Adrenal gland (tissue), 12 donors: Measurements from ENCODE around the gene UXS1. TPM values are rescaled to one million over a fixed set of nuclear protein-coding genes. Genes with fewer than 3 reads are reported as not detected.
"Not testable (repeated sequence)": the region's sequence is repeated elsewhere in the genome, so short reads cannot be mapped to it uniquely, and the experiment has no call there.

Experiments
- DNase-seq, 7 donors: peaks; one replicate each; pipeline ENCODE4 v3.0.0-alpha.2; 2019 to 2020
- H3K27ac ChIP-seq, 5 donors: fragments of 200-600 bp; sonication (generic) in 4 of 5; 1 replicate in 3 of 5; 2 replicates in 2 of 5; pipeline versions ENCODE4 v1.5.1 to v1.8.0; 2016 to 2020; ENCODE audit warnings: mild to moderate bottlenecking in 1 of 5
- H3K27me3 ChIP-seq: fragments of 200-600 bp; 2 replicates; pipeline ENCODE4 v1.8.0; 2021
- H3K36me3 ChIP-seq, 2 donors: fragments of 200-600 bp; replicated peaks in 1 of 2; 1 replicate in 1 of 2; 2 replicates in 1 of 2; pipeline versions ENCODE4 v1.5.1 to v1.8.0; 2018 to 2022
- H3K4me1 ChIP-seq, 2 donors: fragments of 200-600 bp; replicated peaks in 1 of 2; 1 replicate in 1 of 2; 2 replicates in 1 of 2; pipeline versions ENCODE4 v1.5.1 to v1.8.0; 2018 to 2021
- H3K4me3 ChIP-seq, 4 donors: fragments of 200-600 bp; sonication (generic) in 3 of 4; one replicate each; pipeline ENCODE4 v1.5.1; 2016 to 2018
- H3K9me3 ChIP-seq, 3 donors: fragments of 200-600 bp; sonication (generic) in 1 of 3; replicated peaks in 1 of 3; 1 replicate in 2 of 3; 2 replicates in 1 of 3; pipeline versions ENCODE4 v1.5.1 to v1.8.0; 2016 to 2021
- POLR2A ChIP-seq, 2 donors: fragments of 450-650 bp; IDR thresholded peaks; one replicate each; pipeline ENCODE4 v1.6.1; 2017; ENCODE audit warnings: antibody characterized with exemption in 2 of 2, mild to moderate bottlenecking in 2 of 2, moderate library complexity in 1 of 2
- WGBS, 4 donors: extraction: QIAGEN DNeasy Blood & Tissue Kit in 2 of 4; methylation state at CpG; one replicate each; pipeline versions ENCODE4 v1.1.5 to v1.1.7; 2013 to 2017; 5-methylcytosine and 5-hydroxymethylcytosine counted together
- intact Hi-C, 2 donors: fragments of 100-400 bp; cut with DNase I; formaldehyde crosslinking; loops; one replicate each; pipeline versions ENCODE4 v1.14.1 to v1.15.0; 2022 to 2023
- polyA plus RNA-seq, 3 donors: library from polyadenylated mRNA; stranded (reverse); fragments of 200-250 nt in 2 of 3; fragments of 350-450 nt in 1 of 3; fragmentation: Illumina TruSeq in 1 of 3; extraction: RNeasy Lipid Tissue Mini Kit (QIAGEN cat#74804) in 1 of 3; gene quantifications; one replicate each; pipeline ENCODE4 v1.2.3, GENCODE V29; 2013 to 2014
- total RNA-seq, 9 donors: library from RNA; depleted of rRNA in 4 of 9; stranded (reverse); fragments of >200 nt in 4 of 9; fragments of 120-200 nt in 1 of 9; fragmentation: NEBNext Ultra II Directional in 1 of 9; extraction: Animal tissue kit (Norgen Biotek cat#: 25700) in 1 of 9; gene quantifications; one replicate each; pipeline versions ENCODE4 v1.1.0 to v1.2.4, GENCODE V29; 2013 to 2023
- TF ChIP-seq, protein P1 (sequence below), 6 experiments: fragments of 450-650 bp in 4 of 6; fragments of 200-600 bp in 2 of 6; sonication (generic) in 1 of 6; IDR thresholded peaks; 1 replicate in 5 of 6; 2 replicates in 1 of 6; pipeline versions ENCODE4 v1.5.1 to v1.8.0; 2016 to 2021; ENCODE audit warnings: antibody characterized with exemption in 6 of 6, mild to moderate bottlenecking in 2 of 6, moderate library complexity in 1 of 6
- donor health status: healthy with polysubstance abuse.
- donor health status: Bipolar disorder and iron deficiency.
- donor health status: DM: yes; HTN: yes; CAD: no.
- donor health status: DM: no; HTN: no; CAD: no.
- donor health status: DM: no; HTN: no; CAD: no.
- donor health status: DM: yes; HTN: yes; CAD: no.

The UXS1 gene
- total and polyA plus RNA-seq, 12 donors = 5.7 to 145 (median 22.3) TPM

DNA sequence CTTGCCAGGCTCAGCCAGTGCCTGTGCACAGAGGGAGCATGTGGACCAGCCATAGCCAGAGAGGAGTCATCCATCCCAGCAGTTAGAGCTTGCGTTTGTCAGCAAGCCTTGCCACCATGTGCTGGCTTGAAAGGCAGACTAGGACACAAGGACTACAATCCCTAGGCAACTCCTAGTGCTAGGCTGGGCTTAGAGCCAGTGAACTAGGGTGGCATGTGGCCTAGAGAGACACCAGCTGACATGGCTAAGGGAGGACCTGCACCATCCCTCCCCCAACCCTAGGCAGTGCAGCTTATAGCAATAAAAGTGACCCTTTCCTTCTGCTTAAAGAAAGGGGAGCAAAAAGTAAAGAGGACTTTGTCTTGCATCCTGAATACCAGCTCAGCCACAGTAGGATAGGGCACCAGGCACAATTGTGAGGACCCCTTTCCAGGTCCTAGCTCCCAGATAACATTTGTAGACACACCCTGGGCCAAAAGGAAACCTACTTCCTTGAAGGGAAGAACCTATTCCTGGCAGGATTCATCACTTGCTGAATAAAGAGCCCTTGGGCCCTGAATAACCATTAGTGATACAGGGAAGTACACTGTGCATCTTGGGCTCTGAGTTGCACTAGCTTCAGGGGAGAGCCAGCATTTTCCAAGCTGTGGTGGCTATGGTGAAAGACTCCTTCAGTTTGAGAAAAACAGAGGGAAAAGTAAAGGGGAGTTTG, 38.7 kb upstream of the UXS1 start:
- H3K4me3 ChIP-seq = no peak overlapping the region
- 64 to 82% (median 79%) methylated on average over 1 of the region's 1 CpG; no CpG with 5 or more reads in 1 of the 4 donors for WGBS, 4 donors

GRCh38 chr2:106223347-106223746, 29.2 kb upstream of the UXS1 start:
- no peaks in the 10 kb centered on the region for H3K9me3 ChIP-seq
- no peak for TF ChIP-seq POLR2A (IDR thresholded peaks at IDR 0.05)
- TF ChIP-seq, protein P1, sequence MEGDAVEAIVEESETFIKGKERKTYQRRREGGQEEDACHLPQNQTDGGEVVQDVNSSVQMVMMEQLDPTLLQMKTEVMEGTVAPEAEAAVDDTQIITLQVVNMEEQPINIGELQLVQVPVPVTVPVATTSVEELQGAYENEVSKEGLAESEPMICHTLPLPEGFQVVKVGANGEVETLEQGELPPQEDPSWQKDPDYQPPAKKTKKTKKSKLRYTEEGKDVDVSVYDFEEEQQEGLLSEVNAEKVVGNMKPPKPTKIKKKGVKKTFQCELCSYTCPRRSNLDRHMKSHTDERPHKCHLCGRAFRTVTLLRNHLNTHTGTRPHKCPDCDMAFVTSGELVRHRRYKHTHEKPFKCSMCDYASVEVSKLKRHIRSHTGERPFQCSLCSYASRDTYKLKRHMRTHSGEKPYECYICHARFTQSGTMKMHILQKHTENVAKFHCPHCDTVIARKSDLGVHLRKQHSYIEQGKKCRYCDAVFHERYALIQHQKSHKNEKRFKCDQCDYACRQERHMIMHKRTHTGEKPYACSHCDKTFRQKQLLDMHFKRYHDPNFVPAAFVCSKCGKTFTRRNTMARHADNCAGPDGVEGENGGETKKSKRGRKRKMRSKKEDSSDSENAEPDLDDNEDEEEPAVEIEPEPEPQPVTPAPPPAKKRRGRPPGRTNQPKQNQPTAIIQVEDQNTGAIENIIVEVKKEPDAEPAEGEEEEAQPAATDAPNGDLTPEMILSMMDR (IDR thresholded peaks at IDR 0.05) = no peak
- DNase-seq = no peak
- no peaks in the 10 kb centered on the region for H3K27me3 ChIP-seq
- H3K27ac ChIP-seq = no peak overlapping the region
- H3K4me1 ChIP-seq = no peaks in the 10 kb centered on the region
- intact Hi-C loops = no loop called here
- H3K36me3 ChIP-seq = no peaks in the 10 kb centered on the region
- H3K4me3 ChIP-seq = no peak overlapping the region
- WGBS, 4 donors = 69 to 80% (median 78%) methylated on average over 5 of the region's 5 CpGs

More for the DNA sequence above, 38.7 kb upstream of the UXS1 start:
- Histone ChIP-seq H3K27me3 (no peaks in the 10 kb centered on the region), H3K27ac (no peak overlapping the region), H3K4me1 (no peaks in the 10 kb centered on the region), H3K9me3 (no peaks in the 10 kb centered on the region), H3K36me3 (no peaks in the 10 kb centered on the region)
- DNase-seq = no peak
- intact Hi-C loops = no loop called here
- TF ChIP-seq, protein P1 (IDR thresholded peaks at IDR 0.05) = no peak
- TF ChIP-seq POLR2A (IDR thresholded peaks at IDR 0.05) = no peak

- H3K4me1 ChIP-seq, H3K4me3 ChIP-seq, intact Hi-C loops, H3K27ac ChIP-seq, H3K36me3 ChIP-seq, DNase-seq, H3K9me3 ChIP-seq, H3K27me3 ChIP-seq: not testable (repeated sequence)
- WGBS, 4 donors = 91 to 95% (median 93%) methylated on average over 5 of the region's 5 CpGs
Measured at GRCh38 chr2:106222057-106222456, 28.0 kb upstream of the UXS1 start.

- 78 to 89% (median 82%) methylated on average over 3 of the region's 3 CpGs for WGBS, 4 donors
- intact Hi-C loops = no loop called here
- Histone ChIP-seq H3K9me3 (no peaks in the 10 kb centered on the region), H3K4me1 (no peaks in the 10 kb centered on the region), H3K27ac (no peak overlapping the region), H3K36me3 (no peaks in the 10 kb centered on the region), H3K27me3 (no peaks in the 10 kb centered on the region), H3K4me3 (no peak overlapping the region)
- DNase-seq = no peak
- TF ChIP-seq, protein P1 (IDR thresholded peaks at IDR 0.05) = no peak
- TF ChIP-seq POLR2A (IDR thresholded peaks at IDR 0.05) = no peak
Measured at GRCh38 chr2:106219813-106220212, 25.7 kb upstream of the UXS1 start.

DNA sequence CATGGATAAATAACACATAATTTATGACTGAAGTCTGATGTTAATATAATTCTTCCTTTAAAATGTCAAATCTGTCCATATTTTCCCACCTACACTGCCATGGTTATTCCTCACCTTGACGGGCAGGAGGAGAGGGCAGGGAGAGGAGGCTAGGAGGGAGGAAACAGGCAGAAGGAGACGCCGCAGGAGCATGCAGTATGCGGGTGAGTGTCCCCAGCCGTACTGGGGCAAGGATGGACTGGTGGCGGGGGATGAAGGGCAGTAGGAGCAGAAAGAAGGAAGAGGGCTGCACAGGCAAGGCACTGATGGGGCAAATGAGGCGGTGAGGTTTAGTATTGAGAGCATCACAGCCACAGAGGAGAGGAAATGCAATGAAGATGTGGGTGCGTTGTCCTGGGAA, 25.1 kb upstream of the UXS1 start:
- 80 to 93% (median 84%) methylated on average over 3 to 8 of the region's 8 CpGs for WGBS, 4 donors
- H3K27me3 ChIP-seq, H3K36me3 ChIP-seq, H3K27ac ChIP-seq, intact Hi-C loops, H3K4me3 ChIP-seq, DNase-seq, H3K9me3 ChIP-seq, H3K4me1 ChIP-seq: not testable (repeated sequence)
